ENCODE data around the gene SPAG17.

The SPAG17 gene

DNA sequence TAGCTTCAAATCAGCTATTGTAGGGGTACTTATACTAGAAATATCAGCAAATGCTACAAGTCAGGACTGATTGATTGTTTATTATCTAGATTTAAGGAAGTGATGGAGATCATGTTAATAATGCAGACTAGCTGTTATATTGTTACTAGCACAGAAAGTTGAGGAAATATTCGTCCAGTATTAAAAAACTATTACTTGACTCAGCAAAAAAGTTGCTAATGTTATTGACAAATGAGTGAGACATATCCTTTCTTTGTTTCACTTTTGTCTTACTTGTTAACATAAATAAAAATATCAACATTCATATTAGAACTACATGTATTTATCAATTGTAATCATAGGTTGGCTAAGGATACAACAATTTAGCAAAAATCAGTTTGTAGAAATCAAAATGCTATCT is 141.4 kb downstream of the SPAG17 start:
- H3K9me3 ChIP-seq (ENCODE audit: insufficient read depth, low read length), result no peaks in the 10 kb centered on the region
- no peaks in the 10 kb centered on the region for H3K4me1 ChIP-seq (ENCODE audit: low read length)
- H3K79me2 ChIP-seq (ENCODE audit: low read length), result no peaks in the 10 kb centered on the region
- H3K9ac ChIP-seq (ENCODE audit: low read length), result no peak overlapping the region
- H3K27ac ChIP-seq (ENCODE audit: low read length), result no peak overlapping the region
- no peaks in the 10 kb centered on the region for H3K36me3 ChIP-seq (replicated peaks; ENCODE audit: low read depth, low read length)
- no peaks in the 10 kb centered on the region for H3K27me3 ChIP-seq (ENCODE audit: low read depth, low read length)
- H4K20me1 ChIP-seq (ENCODE audit: insufficient read depth, low read length), result no peaks in the 10 kb centered on the region
- no peak overlapping the region for H3K4me2 ChIP-seq (ENCODE audit: low read length)
- no peak overlapping the region for H2AFZ ChIP-seq (ENCODE audit: low read depth, low read length)
- TF ChIP-seq EZH2phosphoT487 (IDR thresholded peaks at IDR 0.05; ENCODE audit: low read depth), result no peak
- TF ChIP-seq, protein P1, sequence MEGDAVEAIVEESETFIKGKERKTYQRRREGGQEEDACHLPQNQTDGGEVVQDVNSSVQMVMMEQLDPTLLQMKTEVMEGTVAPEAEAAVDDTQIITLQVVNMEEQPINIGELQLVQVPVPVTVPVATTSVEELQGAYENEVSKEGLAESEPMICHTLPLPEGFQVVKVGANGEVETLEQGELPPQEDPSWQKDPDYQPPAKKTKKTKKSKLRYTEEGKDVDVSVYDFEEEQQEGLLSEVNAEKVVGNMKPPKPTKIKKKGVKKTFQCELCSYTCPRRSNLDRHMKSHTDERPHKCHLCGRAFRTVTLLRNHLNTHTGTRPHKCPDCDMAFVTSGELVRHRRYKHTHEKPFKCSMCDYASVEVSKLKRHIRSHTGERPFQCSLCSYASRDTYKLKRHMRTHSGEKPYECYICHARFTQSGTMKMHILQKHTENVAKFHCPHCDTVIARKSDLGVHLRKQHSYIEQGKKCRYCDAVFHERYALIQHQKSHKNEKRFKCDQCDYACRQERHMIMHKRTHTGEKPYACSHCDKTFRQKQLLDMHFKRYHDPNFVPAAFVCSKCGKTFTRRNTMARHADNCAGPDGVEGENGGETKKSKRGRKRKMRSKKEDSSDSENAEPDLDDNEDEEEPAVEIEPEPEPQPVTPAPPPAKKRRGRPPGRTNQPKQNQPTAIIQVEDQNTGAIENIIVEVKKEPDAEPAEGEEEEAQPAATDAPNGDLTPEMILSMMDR (IDR thresholded peaks at IDR 0.05; ENCODE audit: low read depth, low read length), result no peak
- no peak overlapping the region for H3K4me3 ChIP-seq (ENCODE audit: low read length)

DNA sequence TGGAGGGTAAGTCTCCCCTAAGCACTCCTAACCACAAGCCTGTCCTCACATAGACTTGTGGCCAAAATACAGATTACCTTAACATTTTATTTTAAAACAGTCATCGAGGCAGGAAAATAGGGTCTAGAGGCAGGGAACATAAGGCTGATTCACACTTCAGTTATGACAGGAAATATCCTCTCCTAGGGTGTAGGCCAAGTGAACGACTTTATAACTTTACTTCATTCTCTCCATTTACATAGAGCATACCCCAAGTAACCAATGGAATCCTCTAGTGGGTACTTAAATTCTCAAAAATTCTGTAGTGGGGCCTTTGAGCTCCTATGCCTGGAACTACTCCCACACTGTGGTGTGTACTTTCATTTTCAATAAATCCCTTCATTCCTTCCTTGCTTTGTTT is 142.5 kb downstream of the SPAG17 start:
- H3K79me2 ChIP-seq (ENCODE audit: low read length), result no peaks in the 10 kb centered on the region

DNA sequence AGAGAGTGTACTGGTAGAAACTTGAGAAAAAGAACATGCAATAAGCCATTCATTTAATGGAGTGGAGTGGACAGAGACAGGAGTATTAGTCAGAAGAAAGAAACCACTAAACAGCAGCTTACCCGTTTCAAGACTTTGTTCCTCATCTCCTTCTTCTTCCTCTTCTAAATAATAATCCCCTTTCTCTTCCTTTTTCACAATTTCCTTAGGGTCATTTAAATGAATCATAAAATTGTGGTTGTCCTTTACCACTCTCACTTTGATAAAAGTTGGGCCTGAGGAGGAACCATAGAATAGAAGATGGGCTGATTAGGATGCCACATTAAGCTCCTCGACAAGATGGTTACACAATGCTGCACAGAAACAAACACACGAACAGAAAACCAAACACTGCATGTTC is 145.9 kb downstream of the SPAG17 start:
- no peak overlapping the region for H3K4me2 ChIP-seq (ENCODE audit: low read length)
- no peaks in the 10 kb centered on the region for H3K27me3 ChIP-seq (ENCODE audit: low read depth, low read length)
- H3K36me3 ChIP-seq (replicated peaks; ENCODE audit: low read depth, low read length), result no peaks in the 10 kb centered on the region
- no peak overlapping the region for H3K27ac ChIP-seq (ENCODE audit: low read length)
- H3K9me3 ChIP-seq (ENCODE audit: insufficient read depth, low read length), result no peaks in the 10 kb centered on the region
- H3K4me3 ChIP-seq (ENCODE audit: low read length), result no peak overlapping the region
- H4K20me1 ChIP-seq (ENCODE audit: insufficient read depth, low read length), result no peaks in the 10 kb centered on the region
- H3K9ac ChIP-seq (ENCODE audit: low read length), result no peak overlapping the region
- no peak overlapping the region for H2AFZ ChIP-seq (ENCODE audit: low read depth, low read length)
- H3K4me1 ChIP-seq (ENCODE audit: low read length), result no peaks in the 10 kb centered on the region
- TF ChIP-seq EZH2phosphoT487 (IDR thresholded peaks at IDR 0.05; ENCODE audit: low read depth), result no peak
- TF ChIP-seq, protein P1 (IDR thresholded peaks at IDR 0.05; ENCODE audit: low read depth, low read length), result no peak
- H3K79me2 ChIP-seq (ENCODE audit: low read length), result no peaks in the 10 kb centered on the region

More for the DNA sequence above, 142.5 kb downstream of the SPAG17 start:
- H2AFZ ChIP-seq (ENCODE audit: low read depth, low read length), result no peak overlapping the region
- no peak overlapping the region for H3K4me3 ChIP-seq (ENCODE audit: low read length)
- H3K27ac ChIP-seq (ENCODE audit: low read length), result no peak overlapping the region
- H4K20me1 ChIP-seq (ENCODE audit: insufficient read depth, low read length), result no peaks in the 10 kb centered on the region
- no peaks in the 10 kb centered on the region for H3K36me3 ChIP-seq (replicated peaks; ENCODE audit: low read depth, low read length)
- no peaks in the 10 kb centered on the region for H3K27me3 ChIP-seq (ENCODE audit: low read depth, low read length)
- TF ChIP-seq, protein P1 (IDR thresholded peaks at IDR 0.05; ENCODE audit: low read depth, low read length), result no peak
- TF ChIP-seq EZH2phosphoT487 (IDR thresholded peaks at IDR 0.05; ENCODE audit: low read depth), result no peak
- no peaks in the 10 kb centered on the region for H3K4me1 ChIP-seq (ENCODE audit: low read length)
- no peak overlapping the region for H3K9ac ChIP-seq (ENCODE audit: low read length)
- no peaks in the 10 kb centered on the region for H3K9me3 ChIP-seq (ENCODE audit: insufficient read depth, low read length)
- H3K4me2 ChIP-seq (ENCODE audit: low read length), result no peak overlapping the region

DNA sequence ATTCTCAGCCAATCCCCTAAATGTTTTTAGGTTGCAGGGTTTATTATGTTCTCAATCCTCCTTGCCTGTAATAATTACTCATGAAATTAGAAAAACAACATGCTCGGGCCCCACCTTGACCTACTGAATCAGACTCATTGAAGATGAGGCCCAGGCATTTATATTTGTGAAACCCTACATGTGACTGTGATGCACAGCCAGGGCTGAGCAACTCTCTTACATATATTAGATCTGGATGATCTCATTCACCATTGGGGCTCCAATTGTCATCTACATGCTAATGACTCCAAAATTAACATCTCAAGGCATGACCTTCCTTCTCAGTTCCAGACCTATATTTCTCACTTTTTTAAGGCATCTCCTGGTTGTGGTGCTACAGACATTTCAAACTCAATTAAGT is 152.1 kb downstream of the SPAG17 start:
- no peak overlapping the region for H3K27ac ChIP-seq (ENCODE audit: low read length)
- H3K4me2 ChIP-seq (ENCODE audit: low read length), result no peak overlapping the region
- H2AFZ ChIP-seq (ENCODE audit: low read depth, low read length), result no peak overlapping the region
- H3K36me3 ChIP-seq (replicated peaks; ENCODE audit: low read depth, low read length), result no peaks in the 10 kb centered on the region
- H4K20me1 ChIP-seq (ENCODE audit: insufficient read depth, low read length), result no peaks in the 10 kb centered on the region
- H3K9me3 ChIP-seq (ENCODE audit: insufficient read depth, low read length), result no peaks in the 10 kb centered on the region
- TF ChIP-seq EZH2phosphoT487 (IDR thresholded peaks at IDR 0.05; ENCODE audit: low read depth), result no peak
- TF ChIP-seq, protein P1 (IDR thresholded peaks at IDR 0.05; ENCODE audit: low read depth, low read length), result no peak
- no peaks in the 10 kb centered on the region for H3K79me2 ChIP-seq (ENCODE audit: low read length)
- no peak overlapping the region for H3K9ac ChIP-seq (ENCODE audit: low read length)
- no peaks in the 10 kb centered on the region for H3K27me3 ChIP-seq (ENCODE audit: low read depth, low read length)
- no peak overlapping the region for H3K4me3 ChIP-seq (ENCODE audit: low read length)
- H3K4me1 ChIP-seq (ENCODE audit: low read length), result no peaks in the 10 kb centered on the region

Measured in OCI-LY3 (cell line).